CD14-positive monocyte (primary cell): ENCODE results near the gene GABRG3. TPM values are rescaled to one million over a fixed set of nuclear protein-coding genes. Genes with fewer than 3 reads are reported as not detected.

Experiments
- DNase-seq, 3 donors: peaks; one replicate each; pipeline ENCODE4 v3.0.0-alpha.2; 2011 to 2022
- H2AFZ ChIP-seq: 2 replicates; pipeline ENCODE4 v1.6.0; 2012; ENCODE audit warnings: mild to moderate bottlenecking, low read depth, low read length, inconsistent platforms; ENCODE audit not compliant: insufficient read depth, poor library complexity, severe bottlenecking
- H3K27ac ChIP-seq, 2 donors: 1 replicate in 1 of 2; 2 replicates in 1 of 2; pipeline ENCODE4 v1.5.1; 2012 to 2013; ENCODE audit warnings: low read length in 2 of 2, control low read depth in 1 of 2, inconsistent platforms in 1 of 2, low read depth in 1 of 2, mild to moderate bottlenecking in 1 of 2
- H3K27me3 ChIP-seq, 2 donors: one replicate each; pipeline versions ENCODE4 v1.6.0 to v1.6.1; 2011 to 2013; ENCODE audit warnings: low read length in 2 of 2; ENCODE audit not compliant: control insufficient read depth in 2 of 2, insufficient read depth in 2 of 2
- H3K36me3 ChIP-seq, 2 donors: replicated peaks in 1 of 2; 1 replicate in 1 of 2; 2 replicates in 1 of 2; pipeline versions ENCODE4 v1.5.1 to v1.6.1; 2012 to 2013; ENCODE audit warnings: low read length in 2 of 2, control low read depth in 1 of 2, inconsistent platforms in 1 of 2, mild to moderate bottlenecking in 1 of 2; ENCODE audit not compliant: insufficient read depth in 2 of 2, control insufficient read depth in 1 of 2
- H3K4me1 ChIP-seq, 2 donors: 1 replicate in 1 of 2; 2 replicates in 1 of 2; pipeline versions ENCODE4 v1.5.1 to v1.6.1; 2012 to 2013; ENCODE audit warnings: low read length in 2 of 2, control low read depth in 1 of 2, inconsistent platforms in 1 of 2, mild to moderate bottlenecking in 1 of 2, moderate library complexity in 1 of 2; ENCODE audit not compliant: insufficient read depth in 2 of 2, control insufficient read depth in 1 of 2
- H3K4me2 ChIP-seq: replicated peaks from 2 replicates; pipeline ENCODE3; 2012; ENCODE audit warnings: low read length, moderate library complexity, mild to moderate bottlenecking; ENCODE audit not compliant: poor library complexity, severe bottlenecking; ENCODE audit errors: extremely low read depth
- H3K4me3 ChIP-seq, 3 experiments: fragments of 200-600 bp in 1 of 3; sonication (generic) in 1 of 3; replicated peaks in 1 of 3; 1 replicate in 2 of 3; 2 replicates in 1 of 3; pipeline ENCODE4 v1.5.1; 2011 to 2013; ENCODE audit warnings: low read length in 3 of 3, mild to moderate bottlenecking in 3 of 3, control low read depth in 2 of 3, low read depth in 2 of 3, inconsistent platforms in 1 of 3, moderate library complexity in 1 of 3
- H3K79me2 ChIP-seq: 2 replicates; pipeline ENCODE4 v1.6.0; 2012; ENCODE audit warnings: mild to moderate bottlenecking, control low read depth, inconsistent platforms, low read length, moderate library complexity; ENCODE audit not compliant: insufficient read depth
- H3K9ac ChIP-seq: 2 replicates; pipeline ENCODE4 v1.6.0; 2017; ENCODE audit warnings: low read length, mild to moderate bottlenecking; ENCODE audit not compliant: insufficient read depth, poor library complexity, severe bottlenecking
- H3K9me3 ChIP-seq, 2 donors: replicated peaks in 1 of 2; 1 replicate in 1 of 2; 2 replicates in 1 of 2; pipeline versions ENCODE4 v1.5.1 to v1.6.1; 2012 to 2013; ENCODE audit warnings: low read length in 2 of 2, control low read depth in 1 of 2; ENCODE audit not compliant: control insufficient read depth in 1 of 2, insufficient read depth in 1 of 2
- H4K20me1 ChIP-seq: 2 replicates; pipeline ENCODE4 v1.6.0; 2012; ENCODE audit warnings: mild to moderate bottlenecking, low read length, control low read depth, moderate library complexity; ENCODE audit not compliant: insufficient read depth
- H3K27ac Mint-ChIP-seq, 7 donors: one replicate each; pipeline ENCODE4 v1.8.0; 2020; ENCODE audit warnings: mild to moderate bottlenecking in 7 of 7, mixed read lengths in 7 of 7, moderate library complexity in 6 of 7, inconsistent platforms in 2 of 7
- H3K27me3 Mint-ChIP-seq, 3 donors: one replicate each; pipeline ENCODE4 v1.8.0; 2021 to 2022; ENCODE audit warnings: low read depth in 3 of 3, mild to moderate bottlenecking in 3 of 3, mixed read lengths in 3 of 3, moderate library complexity in 3 of 3, inconsistent platforms in 1 of 3
- H3K36me3 Mint-ChIP-seq, 2 donors: one replicate each; pipeline ENCODE4 v1.8.0; 2020; ENCODE audit warnings: mixed read lengths in 2 of 2, inconsistent platforms in 1 of 2, mild to moderate bottlenecking in 1 of 2
- H3K4me1 Mint-ChIP-seq: one replicate; pipeline ENCODE4 v1.8.0; 2020; ENCODE audit warnings: mild to moderate bottlenecking, mixed read lengths
- H3K4me3 Mint-ChIP-seq, 2 donors: one replicate each; pipeline ENCODE4 v1.8.0; 2020; ENCODE audit warnings: mild to moderate bottlenecking in 2 of 2, mixed read lengths in 2 of 2, moderate library complexity in 1 of 2
- H3K9me3 Mint-ChIP-seq, 7 donors: one replicate each; pipeline ENCODE4 v1.8.0; 2020 to 2022; ENCODE audit warnings: mixed read lengths in 7 of 7, mild to moderate bottlenecking in 6 of 7, moderate library complexity in 6 of 7, inconsistent platforms in 2 of 7
- CTCF ChIP-seq: fragments of 200-600 bp; IDR thresholded peaks from one replicate; pipeline ENCODE4 v1.8.0; 2022; ENCODE audit warnings: antibody characterized with exemption, mild to moderate bottlenecking
- WGBS: methylation state at CpG from one replicate; pipeline ENCODE4 v1.1.5; 2013; ENCODE audit warnings: missing lambda C conversion rate; ENCODE audit not compliant: insufficient coverage; 5-methylcytosine and 5-hydroxymethylcytosine counted together
- intact Hi-C, 2 donors: fragments of 100-400 bp; cut with micrococcal nuclease; formaldehyde crosslinking; loops; one replicate each; pipeline versions ENCODE4 v1.15.0 to v1.15.1; 2023
- polyA plus RNA-seq, 3 donors: library from polyadenylated mRNA; depleted of rRNA in 1 of 3; unstranded in 2 of 3; stranded (reverse) in 1 of 3; fragments of 300-500 nt in 2 of 3; fragments of >200 nt in 1 of 3; fragmentation: Illumina TruSeq in 2 of 3; gene quantifications; 1 replicate in 2 of 3; 2 replicates in 1 of 3; pipeline ENCODE4 v1.2.3, GENCODE V29; 2012 to 2021

GABRG3 gene
- polyA plus RNA-seq, 3 donors: not detected

- H3K4me1 ChIP-seq: no peaks in the 10 kb centered on the region
- H3K27me3 Mint-ChIP-seq: peaks cover 0 to 3% (median 0%) of the 10 kb centered on the region in 3 donors
- DNase-seq: no peak
- no peak overlapping the region for H3K4me3 Mint-ChIP-seq
- intact Hi-C loops: no loop called here
- H3K27ac Mint-ChIP-seq: no peak overlapping the region
- H3K4me1 Mint-ChIP-seq: no peaks in the 10 kb centered on the region
- H3K9me3 Mint-ChIP-seq: peaks cover 0 to 25% (median 23%) of the 10 kb centered on the region in 7 donors
- 84% methylated on average over 4 of the region's 4 CpGs for WGBS
- H3K9ac ChIP-seq: no peak overlapping the region
- no peaks in the 10 kb centered on the region for H4K20me1 ChIP-seq
- H3K4me3 ChIP-seq: no peak overlapping the region
- no peaks in the 10 kb centered on the region for H3K36me3 ChIP-seq
- no peak overlapping the region for H3K4me2 ChIP-seq
- no peak for TF ChIP-seq CTCF
- no peaks in the 10 kb centered on the region for H3K27me3 ChIP-seq
- H2AFZ ChIP-seq: no peak overlapping the region
- H3K9me3 ChIP-seq: peaks cover 32 to 35% of the 10 kb centered on the region in 2 donors
- no peaks in the 10 kb centered on the region for H3K79me2 ChIP-seq
- H3K36me3 Mint-ChIP-seq: no peaks in the 10 kb centered on the region
- no peak overlapping the region for H3K27ac ChIP-seq
Observed at GRCh38 chr15:27324886-27325615, 354.1 kb downstream of the GABRG3 start.

DNA sequence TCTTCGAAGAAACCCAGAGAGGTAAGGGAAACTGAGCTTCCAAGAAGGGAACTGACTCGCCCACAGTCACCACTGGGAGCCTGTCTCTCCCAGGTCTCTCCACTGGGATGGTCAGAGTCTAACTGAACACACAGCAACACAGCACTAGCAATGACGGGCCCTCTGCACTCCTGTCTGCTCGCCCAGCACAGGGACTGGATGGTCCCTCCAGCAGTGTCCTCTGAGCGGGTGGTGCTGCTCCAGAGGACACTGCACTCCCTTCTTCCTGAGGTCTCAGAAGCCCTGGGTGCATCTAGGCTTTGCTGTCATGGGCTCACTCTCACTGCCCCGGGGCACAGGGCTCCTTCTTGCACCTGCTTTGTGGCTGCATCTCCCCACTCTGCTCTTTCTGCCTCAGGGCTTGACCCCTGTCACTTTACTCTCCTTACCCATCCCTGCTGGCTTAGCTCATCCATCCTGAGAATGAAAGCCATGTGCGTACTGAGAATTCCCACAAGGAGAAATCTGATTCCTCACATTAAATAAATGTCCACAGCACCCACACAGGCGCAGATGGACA, 356.6 kb downstream of the GABRG3 start:
- H3K4me2 ChIP-seq: no peak overlapping the region
- Mint-ChIP-seq H3K27ac (no peak overlapping the region), H3K27me3 (peaks cover 0 to 5% (median 0%) of the 10 kb centered on the region in 3 donors), H3K36me3 (no peaks in the 10 kb centered on the region), H3K4me1 (no peaks in the 10 kb centered on the region), H3K4me3 (no peak overlapping the region), H3K9me3 (peaks cover 0 to 23% (median 22%) of the 10 kb centered on the region in 7 donors)
- H3K36me3 ChIP-seq: no peaks in the 10 kb centered on the region
- H3K4me3 ChIP-seq: no peak overlapping the region
- peaks cover 24 to 28% of the 10 kb centered on the region in 2 donors for H3K9me3 ChIP-seq
- no peaks in the 10 kb centered on the region for H3K79me2 ChIP-seq
- no peaks in the 10 kb centered on the region for H3K4me1 ChIP-seq
- H3K27me3 ChIP-seq: no peaks in the 10 kb centered on the region
- H3K9ac ChIP-seq: no peak overlapping the region
- H4K20me1 ChIP-seq: no peaks in the 10 kb centered on the region
- no peak overlapping the region for H2AFZ ChIP-seq
- no peak overlapping the region for H3K27ac ChIP-seq
- no peak for DNase-seq
- no peak for TF ChIP-seq CTCF
- intact Hi-C loops: no loop called here
- 74% methylated on average over 5 of the region's 8 CpGs for WGBS
